ENCODE measurements around the gene LRRC27.

DNA sequence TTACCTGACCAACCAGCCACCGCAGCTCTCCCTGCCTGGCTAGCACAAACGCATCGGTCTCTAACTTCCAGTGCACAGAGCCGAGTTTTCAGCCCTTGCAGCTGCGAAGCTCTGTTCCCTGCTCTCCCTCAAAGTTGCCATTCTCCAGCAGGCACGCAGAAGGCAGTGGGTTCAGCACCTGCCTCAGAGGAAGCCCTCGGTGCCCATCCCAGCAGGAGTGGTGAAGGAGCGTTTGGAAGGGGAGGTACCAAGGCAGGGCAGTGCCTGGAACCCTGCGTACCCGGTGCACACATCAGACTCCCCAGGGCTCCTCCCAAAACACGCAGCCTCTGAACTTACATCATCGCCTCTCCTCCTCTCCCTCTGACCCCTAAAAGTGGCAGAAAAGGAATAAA, 22.5 kb upstream of the LRRC27 start:
- TF ChIP-seq EZH2 (IDR thresholded peaks at IDR 0.05; ENCODE audit: insufficient read depth, poor library complexity, severe bottlenecking) (no peak), EZH2phosphoT487 (IDR thresholded peaks at IDR 0.05; ENCODE audit: insufficient read depth, low read depth) (no peak)
